Astrocyte (in vitro differentiated cells and primary cell): ENCODE measurements around the gene RUBCNL. TPM values are rescaled to one million over a fixed set of nuclear protein-coding genes. Genes with fewer than 3 reads are reported as not detected.

Experiments used
- DNase-seq: peaks from one replicate; pipeline ENCODE4 v3.0.0-alpha.2; 2010; ENCODE audit warnings: low read depth
- FAIRE-seq: peaks from 2 replicates; lab custom pipeline; 2011; peaks lifted over from hg19 to GRCh38; lab: Jason Lieb, UNC
- H2AFZ ChIP-seq: 2 replicates; pipeline ENCODE4 v1.6.0; 2012; ENCODE audit warnings: low read depth, low read length, inconsistent platforms
- H3K27ac ChIP-seq: 2 replicates; pipeline ENCODE4 v1.5.1; 2011; ENCODE audit warnings: low read depth, low read length, inconsistent platforms
- H3K27me3 ChIP-seq: 2 replicates; pipeline ENCODE4 v1.6.0; 2011; ENCODE audit warnings: low read length, inconsistent platforms; ENCODE audit not compliant: insufficient read depth
- H3K36me3 ChIP-seq: 2 replicates; pipeline ENCODE4 v1.5.1; 2011; ENCODE audit warnings: low read length, inconsistent platforms; ENCODE audit not compliant: insufficient read depth
- H3K4me1 ChIP-seq: 2 replicates; pipeline ENCODE4 v1.5.1; 2011; ENCODE audit warnings: low read length, inconsistent platforms; ENCODE audit not compliant: insufficient read depth
- H3K4me2 ChIP-seq: 2 replicates; pipeline ENCODE4 v1.6.0; 2012; ENCODE audit warnings: low read length, inconsistent platforms
- H3K4me3 ChIP-seq: 2 replicates; pipeline ENCODE4 v1.5.1; 2011; ENCODE audit warnings: low read depth, mild to moderate bottlenecking, low read length, inconsistent platforms; ENCODE audit not compliant: insufficient read depth
- H3K79me2 ChIP-seq: 2 replicates; pipeline ENCODE4 v1.6.0; 2012; ENCODE audit warnings: mild to moderate bottlenecking, low read length, inconsistent platforms; ENCODE audit not compliant: insufficient read depth
- H3K9ac ChIP-seq: 2 replicates; pipeline ENCODE4 v1.6.0; 2012; ENCODE audit warnings: mild to moderate bottlenecking, low read length, inconsistent platforms
- H3K9me3 ChIP-seq: 2 replicates; pipeline ENCODE4 v1.5.1; 2012; ENCODE audit warnings: low read depth, mild to moderate bottlenecking, low read length, inconsistent platforms; ENCODE audit not compliant: insufficient read depth
- H4K20me1 ChIP-seq: 2 replicates; pipeline ENCODE4 v1.6.0; 2012; ENCODE audit warnings: low read length, inconsistent platforms; ENCODE audit not compliant: insufficient read depth
- H3K27ac Mint-ChIP-seq: one replicate; pipeline ENCODE4 v1.8.0; 2021; ENCODE audit warnings: mild to moderate bottlenecking, mixed read lengths; ENCODE audit not compliant: unreplicated experiment
- H3K27me3 Mint-ChIP-seq: one replicate; pipeline ENCODE4 v1.8.0; 2021; ENCODE audit warnings: low read depth, mixed read lengths; ENCODE audit not compliant: unreplicated experiment
- H3K36me3 Mint-ChIP-seq: one replicate; pipeline ENCODE4 v1.8.0; 2021; ENCODE audit warnings: low read depth, mixed read lengths; ENCODE audit not compliant: unreplicated experiment
- H3K4me1 Mint-ChIP-seq: one replicate; pipeline ENCODE4 v1.8.0; 2021; ENCODE audit warnings: low read depth, mixed read lengths; ENCODE audit not compliant: unreplicated experiment
- H3K4me3 Mint-ChIP-seq: one replicate; pipeline ENCODE4 v1.8.0; 2021; ENCODE audit warnings: mild to moderate bottlenecking, moderate library complexity, mixed read lengths; ENCODE audit not compliant: unreplicated experiment
- H3K9me3 Mint-ChIP-seq: one replicate; pipeline ENCODE4 v1.8.0; 2021; ENCODE audit warnings: mild to moderate bottlenecking, mixed read lengths; ENCODE audit not compliant: unreplicated experiment
- CTCF ChIP-seq: IDR thresholded peaks from 2 replicates; pipeline ENCODE4 v1.5.1; 2011; ENCODE audit warnings: low read depth, mild to moderate bottlenecking, inconsistent platforms, low read length, moderate library complexity; ENCODE audit not compliant: insufficient read depth
- EZH2 ChIP-seq: IDR thresholded peaks from 2 replicates; pipeline ENCODE4 v1.6.1; 2012; ENCODE audit warnings: mild to moderate bottlenecking, low read length, inconsistent platforms; ENCODE audit not compliant: insufficient read depth
- total RNA-seq: library from RNA; stranded (reverse); gene quantifications from 2 replicates; pipeline ENCODE4 v1.2.1, GENCODE V29; 2021

Gene RUBCNL
- total RNA-seq, 1 donor from 2014 or later, result 1.5 TPM

DNA sequence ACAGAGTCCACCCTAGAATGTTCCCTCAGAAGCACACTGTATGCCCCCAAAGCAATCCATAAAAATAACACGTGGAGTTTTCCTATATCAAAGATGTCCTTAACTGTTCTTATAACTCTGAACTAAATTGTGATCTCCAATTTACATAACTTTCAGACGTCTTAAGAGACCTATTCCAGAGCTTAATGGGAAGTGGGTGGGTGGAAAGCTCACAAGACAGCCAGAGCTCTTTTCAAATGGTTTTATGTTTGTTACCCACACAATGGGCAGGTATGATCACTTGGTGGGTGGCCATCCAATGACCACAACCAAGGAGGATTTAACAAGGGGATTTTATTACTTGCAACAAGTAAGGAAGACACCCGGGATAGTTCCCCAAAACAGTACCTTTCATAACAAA lies 93.6 kb downstream of the RUBCNL start:
- Mint-ChIP-seq H3K4me1 (peaks cover 20% of the 10 kb centered on the region), H3K36me3 (no peaks in the 10 kb centered on the region), H3K27ac (no peak overlapping the region), H3K4me3 (no peak overlapping the region), H3K9me3 (peaks cover 6% of the 10 kb centered on the region), H3K27me3 (peaks cover 2% of the 10 kb centered on the region)
- H3K4me3 ChIP-seq, result no peak overlapping the region
- H3K79me2 ChIP-seq, result no peaks in the 10 kb centered on the region
- no peak overlapping the region for H3K4me2 ChIP-seq
- H3K4me1 ChIP-seq, result peaks cover 24% of the 10 kb centered on the region
- no peak for DNase-seq
- no peak overlapping the region for H2AFZ ChIP-seq
- no peak for TF ChIP-seq CTCF
- no peak for TF ChIP-seq EZH2
- H3K36me3 ChIP-seq, result no peaks in the 10 kb centered on the region
- H3K27ac ChIP-seq, result no peak overlapping the region
- no peaks in the 10 kb centered on the region for H3K27me3 ChIP-seq
- H3K9ac ChIP-seq, result no peak overlapping the region
- no peaks in the 10 kb centered on the region for H3K9me3 ChIP-seq
- no peak for FAIRE-seq
- no peaks in the 10 kb centered on the region for H4K20me1 ChIP-seq

Other genes starting within 250 kb of the RUBCNL start
- gene LCP1, start 205.1 kb downstream of the RUBCNL start, total RNA-seq, result 7.3 and 8.4 TPM in 2 replicates
- 0.14 TPM in 1 of 2 replicates, not detected in the other for gene LRRC63, start 175.3 kb downstream of the RUBCNL start, total RNA-seq
- 17.4 and 17.7 TPM in 2 replicates for gene LRCH1, start 165.9 kb upstream of the RUBCNL start, total RNA-seq